Body of pancreas (tissue), 4 donors: Measurements from ENCODE around the gene ABCD1. TPM values are rescaled to one million over a fixed set of nuclear protein-coding genes. Genes with fewer than 3 reads are reported as not detected.

Experiments
- ATAC-seq: fragments of 150-250 bp; one replicate; pipeline ENCODE4 v1.9.1; 2016
- DNase-seq, 4 donors: peaks; one replicate each; pipeline ENCODE4 v3.0.0-alpha.2; 2019
- H3K27ac ChIP-seq, 4 donors: fragments of 200-600 bp; sonication (generic); 1 replicate in 3 of 4; 2 replicates in 1 of 4; pipeline versions ENCODE4 v1.5.1 to v1.6.1; 2016 to 2019; ENCODE audit warnings: mild to moderate bottlenecking in 1 of 4, mixed read lengths in 1 of 4, moderate library complexity in 1 of 4
- H3K27me3 ChIP-seq, 2 donors: fragments of 200-600 bp; sonication (generic); one replicate each; pipeline ENCODE4 v1.6.0; 2016; ENCODE audit warnings: mild to moderate bottlenecking in 1 of 2
- H3K36me3 ChIP-seq, 2 donors: fragments of 200-600 bp; sonication (generic); replicated peaks in 1 of 2; 2 replicates each; pipeline ENCODE4 v1.5.1; 2016; ENCODE audit warnings: low read depth in 2 of 2; ENCODE audit not compliant: insufficient read depth in 1 of 2
- H3K4me1 ChIP-seq: fragments of 200-600 bp; sonication (generic); one replicate; pipeline ENCODE4 v1.6.0; 2016
- H3K4me3 ChIP-seq, 2 donors: fragments of 200-600 bp; sonication (generic); 1 replicate in 1 of 2; 2 replicates in 1 of 2; pipeline ENCODE4 v1.5.1; 2016 to 2019
- H3K9me3 ChIP-seq, 3 donors: fragments of 200-600 bp; sonication (generic); 1 replicate in 2 of 3; 2 replicates in 1 of 3; pipeline ENCODE4 v1.5.1; 2016
- CTCF ChIP-seq, 7 experiments: fragments of 450-650 bp in 4 of 7; fragments of 200-600 bp in 3 of 7; sonication (generic) in 3 of 7; IDR thresholded peaks; one replicate each; pipeline ENCODE4 v1.5.1; 2016 to 2019; ENCODE audit warnings: antibody characterized with exemption in 7 of 7
- POLR2A ChIP-seq, 3 donors: fragments of 450-650 bp; IDR thresholded peaks; one replicate each; pipeline ENCODE4 v1.6.1; 2016; ENCODE audit warnings: antibody characterized with exemption in 3 of 3, mild to moderate bottlenecking in 2 of 3
- WGBS, 2 donors: methylation state at CpG; one replicate each; pipeline ENCODE4 v1.1.5; 2017; 5-methylcytosine and 5-hydroxymethylcytosine counted together
- intact Hi-C: fragments of 100-400 bp; cut with DNase I; formaldehyde crosslinking; loops from one replicate; pipeline ENCODE4 v1.15.1; 2023
- total RNA-seq, 2 donors: library from RNA; depleted of rRNA; stranded (reverse); fragments of >200 nt; gene quantifications; one replicate each; pipeline ENCODE4 v1.1.0, GENCODE V29; 2016

ABCD1 gene
- total RNA-seq, 2 donors from 2014 or later, result 11.2 to 31.6 TPM

GRCh38 chrX:153776120-153776599, 51.5 kb downstream of the ABCD1 start:
- ATAC-seq, result no peak
- H3K4me3 ChIP-seq, result no peak overlapping the region
- peaks cover 6% of the 10 kb centered on the region for H3K4me1 ChIP-seq
- no peaks in the 10 kb centered on the region for H3K9me3 ChIP-seq
- TF ChIP-seq POLR2A (IDR thresholded peaks at IDR 0.05) (no peak), CTCF (IDR thresholded peaks at IDR 0.05) (no peak)
- no peaks in the 10 kb centered on the region for H3K27me3 ChIP-seq
- intact Hi-C loops, result no loop called here
- H3K36me3 ChIP-seq, result no peaks in the 10 kb centered on the region
- H3K27ac ChIP-seq, result no peak overlapping the region
- no peak for DNase-seq
- 88% methylated on average over 8 of the region's 20 CpGs; no CpG with 5 or more reads in 1 of the 2 donors for WGBS, 2 donors

- intact Hi-C loops, result no loop called here
- DNase-seq (no peak), ATAC-seq (no peak)
- H3K4me3 ChIP-seq, result no peak overlapping the region
- no peak overlapping the region for H3K27ac ChIP-seq
- 80 to 83% methylated on average over 1 to 2 of the region's 22 CpGs for WGBS, 2 donors
- H3K36me3 ChIP-seq, result no peaks in the 10 kb centered on the region
- peaks cover 8% of the 10 kb centered on the region for H3K4me1 ChIP-seq
- no peaks in the 10 kb centered on the region for H3K9me3 ChIP-seq
- no peak for TF ChIP-seq CTCF (IDR thresholded peaks at IDR 0.05)
- TF ChIP-seq POLR2A (IDR thresholded peaks at IDR 0.05), result no peak
- H3K27me3 ChIP-seq, result no peaks in the 10 kb centered on the region
Observed at GRCh38 chrX:153776611-153777045, 52.0 kb downstream of the ABCD1 start.

- WGBS, 2 donors, result 78% methylated on average over 20 of the region's 34 CpGs; no CpG with 5 or more reads in 1 of the 2 donors
- no peaks in the 10 kb centered on the region for H3K36me3 ChIP-seq
- H3K4me1 ChIP-seq, result peaks cover 8% of the 10 kb centered on the region
- DNase-seq (peak in 1 of 4 donors; percentile 10), ATAC-seq (no peak)
- no peak overlapping the region for H3K4me3 ChIP-seq
- no peaks in the 10 kb centered on the region for H3K9me3 ChIP-seq
- intact Hi-C loops, result no loop called here
- TF ChIP-seq POLR2A (IDR thresholded peaks at IDR 0.05) (no peak), CTCF (IDR thresholded peaks at IDR 0.05) (no peak)
- no peak overlapping the region for H3K27ac ChIP-seq
- no peaks in the 10 kb centered on the region for H3K27me3 ChIP-seq
Observed at GRCh38 chrX:153777261-153778090, 52.8 kb downstream of the ABCD1 start.

- intact Hi-C loops, result no loop called here
- no peak for DNase-seq
- Histone ChIP-seq H3K27ac (no peak overlapping the region), H3K4me1 (peaks cover 8% of the 10 kb centered on the region), H3K27me3 (no peaks in the 10 kb centered on the region), H3K36me3 (no peaks in the 10 kb centered on the region), H3K4me3 (no peak overlapping the region), H3K9me3 (no peaks in the 10 kb centered on the region)
- TF ChIP-seq CTCF (IDR thresholded peaks at IDR 0.05) (no peak), POLR2A (IDR thresholded peaks at IDR 0.05) (no peak)
- 20 to 40% methylated on average over 2 to 4 of the region's 17 CpGs for WGBS, 2 donors
- no peak for ATAC-seq
Observed at GRCh38 chrX:153778181-153778580, 53.5 kb downstream of the ABCD1 start.
